WTC11 (cell line): ENCODE results near the gene PTPRCAP. TPM values are rescaled to one million over a fixed set of nuclear protein-coding genes. Genes with fewer than 3 reads are reported as not detected.

ENCODE experiments used
- ATAC-seq: fragments of 200-7000 bp; cut with Tn5 transposase; 2 replicates; pipeline ENCODE4 v1.10.0; 2021; ENCODE audit warnings: mild to moderate bottlenecking, moderate library complexity
- CTCF ChIA-PET: fragments of 300-600 bp; sonication (Branson Sonifier 250); formaldehyde crosslinking; loops from one replicate; lab custom pipeline; 2021; ENCODE audit warnings: antibody characterized with exemption; lab: Charles Lee
- POLR2A ChIA-PET: fragments of 350-600 bp; sonication (Branson Sonifier 250); formaldehyde crosslinking; loops from one replicate; lab custom pipeline; 2021; ENCODE audit warnings: antibody characterized with exemption; lab: Charles Lee
- DNase-seq: peaks from one replicate; pipeline ENCODE4 v3.0.0; 2021; ENCODE audit warnings: low spot score
- H3K27ac Mint-ChIP-seq: 2 replicates; pipeline ENCODE4 v1.8.0; 2021; ENCODE audit warnings: mixed read lengths
- H3K27me3 Mint-ChIP-seq: 2 replicates; pipeline ENCODE4 v1.8.0; 2021; ENCODE audit warnings: low read depth, mild to moderate bottlenecking, moderate library complexity, mixed read lengths
- H3K36me3 Mint-ChIP-seq: 2 replicates; pipeline ENCODE4 v1.8.0; 2021; ENCODE audit warnings: mixed read lengths
- H3K4me1 Mint-ChIP-seq: 2 replicates; pipeline ENCODE4 v1.8.0; 2022; ENCODE audit warnings: mixed read lengths
- H3K4me3 Mint-ChIP-seq: 2 replicates; pipeline ENCODE4 v1.8.0; 2021; ENCODE audit warnings: mild to moderate bottlenecking, moderate library complexity, mixed read lengths
- H3K9me3 Mint-ChIP-seq: 2 replicates; pipeline ENCODE4 v1.8.0; 2021; ENCODE audit warnings: mixed read lengths
- AR ChIP-seq: fragments of 250-450 bp; sonication (Bioruptor Pico); IDR thresholded peaks from 2 replicates; pipeline ENCODE4 v1.9.0; 2021; ENCODE audit warnings: mild to moderate bottlenecking
- ATF6 ChIP-seq: sonication (generic); formaldehyde crosslinking; IDR thresholded peaks from 2 replicates; pipeline ENCODE4 v1.8.1; 2023; ENCODE audit warnings: mild to moderate bottlenecking, missing genetic modification reagents
- CTCF ChIP-seq: fragments of 200-600 bp; IDR thresholded peaks from 2 replicates; pipeline ENCODE4 v1.8.0; 2022; ENCODE audit warnings: antibody characterized with exemption
- ESRRA ChIP-seq: sonication (generic); formaldehyde crosslinking; IDR thresholded peaks from 2 replicates; pipeline ENCODE4 v1.8.1; 2022; ENCODE audit warnings: mild to moderate bottlenecking, missing genetic modification reagents, borderline replicate concordance
- GABPB1 ChIP-seq: sonication (generic); formaldehyde crosslinking; IDR thresholded peaks from 2 replicates; pipeline ENCODE4 v1.8.1; 2023; ENCODE audit warnings: mild to moderate bottlenecking, missing genetic modification reagents
- MXD4 ChIP-seq: fragments of 250-450 bp; sonication (Bioruptor Pico); IDR thresholded peaks from 2 replicates; pipeline ENCODE4 v1.8.0; 2021; ENCODE audit warnings: mild to moderate bottlenecking, moderate library complexity, borderline replicate concordance
- NR1H2 ChIP-seq: sonication (generic); formaldehyde crosslinking; IDR thresholded peaks from 2 replicates; pipeline ENCODE4 v1.9.0; 2021; ENCODE audit warnings: mild to moderate bottlenecking, moderate library complexity, missing genetic modification reagents
- PRDM15 ChIP-seq: sonication (generic); formaldehyde crosslinking; IDR thresholded peaks from 2 replicates; pipeline ENCODE4 v1.8.0; 2022; ENCODE audit warnings: missing genetic modification reagents
- RORB ChIP-seq: fragments of 250-450 bp; sonication (Bioruptor Pico); IDR thresholded peaks from 2 replicates; pipeline ENCODE4 v1.9.0; 2021; ENCODE audit warnings: mild to moderate bottlenecking
- TEAD4 ChIP-seq: sonication (generic); formaldehyde crosslinking; IDR thresholded peaks from 2 replicates; pipeline ENCODE4 v1.8.0; 2022; ENCODE audit warnings: mild to moderate bottlenecking, missing genetic modification reagents
- ZMAT4 ChIP-seq: fragments of 250-450 bp; sonication (Bioruptor Pico); IDR thresholded peaks from 2 replicates; pipeline ENCODE4 v1.9.0; 2021; ENCODE audit warnings: mild to moderate bottlenecking
- ZNF121 ChIP-seq: sonication (generic); formaldehyde crosslinking; IDR thresholded peaks from 2 replicates; pipeline ENCODE4 v1.8.0; 2023; ENCODE audit warnings: missing genetic modification reagents
- ZNF232 ChIP-seq: sonication (generic); formaldehyde crosslinking; IDR thresholded peaks from 2 replicates; pipeline ENCODE4 v1.8.0; 2022; ENCODE audit warnings: mild to moderate bottlenecking, missing genetic modification reagents
- ZNF263 ChIP-seq: sonication (generic); formaldehyde crosslinking; IDR thresholded peaks from 2 replicates; pipeline ENCODE4 v1.8.1; 2022; ENCODE audit warnings: low read depth, mild to moderate bottlenecking, moderate library complexity, missing genetic modification reagents
- ZNF416 ChIP-seq: fragments of 250-450 bp; sonication (Bioruptor Pico); IDR thresholded peaks from 2 replicates; pipeline ENCODE4 v1.9.0; 2021; ENCODE audit warnings: mild to moderate bottlenecking, inconsistent platforms
- ZNF423 ChIP-seq: fragments of 250-450 bp; sonication (Bioruptor Pico); IDR thresholded peaks from 2 replicates; pipeline ENCODE4 v2.1.2; 2022; ENCODE audit warnings: mild to moderate bottlenecking, moderate library complexity
- total RNA-seq: library from RNA; stranded (reverse); gene quantifications from 3 replicates; pipeline ENCODE4 v1.2.3, GENCODE V29; 2021

Gene PTPRCAP
- total RNA-seq, 1 experiment from 2014 or later: 3.6 TPM

- DNase-seq (no peak), ATAC-seq (no peak)
- no peaks in the 10 kb centered on the region for H3K36me3 Mint-ChIP-seq
- H3K4me3 Mint-ChIP-seq: no peak overlapping the region
- peaks cover 10% of the 10 kb centered on the region for H3K27me3 Mint-ChIP-seq
- H3K9me3 Mint-ChIP-seq: no peaks in the 10 kb centered on the region
- TF ChIP-seq ZNF423 (CRISPR knock-in tag) (no peak), CTCF (no peak), ZNF232 (CRISPR knock-in tag) (no peak), RORB (CRISPR knock-in tag) (no peak), PRDM15 (no peak), AR (CRISPR knock-in tag) (no peak), ATF6 (CRISPR knock-in tag) (no peak), ZMAT4 (CRISPR knock-in tag) (no peak), ESRRA (CRISPR knock-in tag) (no peak), TEAD4 (CRISPR knock-in tag) (no peak), NR1H2 (CRISPR knock-in tag) (no peak), GABPB1 (CRISPR knock-in tag) (no peak), ZNF416 (CRISPR knock-in tag) (no peak), MXD4 (no peak)
- ChIA-PET CTCF (interaction anchor here (1.0 to 1.1 kb wide), 2 partner anchors 47 to 131 kb away, joined by 5 to 6 read pairs; partner anchors contain the start of gene PPP1CA), POLR2A (no interaction called here)
- H3K27ac Mint-ChIP-seq: no peak overlapping the region
- 0 out of 2 replicates have a peak, but pooled peaks cover 3% of the 10 kb centered on the region for H3K4me1 Mint-ChIP-seq
These were observed 10.7 kb upstream of the PTPRCAP start for GRCh38 chr11:67448220-67448609.

GRCh38 chr11:67445515-67445914 is 8.0 kb upstream of the PTPRCAP start:
- CTCF ChIA-PET: no interaction called here
- POLR2A ChIA-PET: no interaction called here
- ATAC-seq: no peak
- 0 out of 2 replicates have a peak, but pooled peaks cover 3% of the 10 kb centered on the region for H3K4me1 Mint-ChIP-seq
- no peak overlapping the region for H3K27ac Mint-ChIP-seq
- H3K4me3 Mint-ChIP-seq: peak overlapping the region; percentile 77
- H3K36me3 Mint-ChIP-seq: no peaks in the 10 kb centered on the region
- no peaks in the 10 kb centered on the region for H3K9me3 Mint-ChIP-seq
- TF ChIP-seq ZNF121 (CRISPR knock-in tag): peak; percentile 93
- no peak for TF ChIP-seq ZNF263 (CRISPR knock-in tag)
- DNase-seq: no peak
- peaks cover 10% of the 10 kb centered on the region for H3K27me3 Mint-ChIP-seq
